GM19372 (cell line): ENCODE data around the gene PIK3R1.

Experiments used
- ATAC-seq: cut with Tn5 transposase; IDR thresholded peaks from one replicate; pipeline ENCODE4 v1.9.1; 2021; ENCODE audit warnings: mild to moderate bottlenecking, low read depth, moderate library complexity; ENCODE audit not compliant: unreplicated experiment

PIK3R1 gene

GRCh38 chr5:68267066-68267465 lies 51.5 kb downstream of the PIK3R1 start:
- ATAC-seq = no peak

- ATAC-seq = no peak
Measured at GRCh38 chr5:68268101-68268851, 52.7 kb downstream of the PIK3R1 start.

- no peak for ATAC-seq
Measured at GRCh38 chr5:68268852-68269130, 53.2 kb downstream of the PIK3R1 start.

- no peak for ATAC-seq
Measured at GRCh38 chr5:68269820-68270219, 54.3 kb downstream of the PIK3R1 start.

GRCh38 chr5:68270399-68270975 lies 54.9 kb downstream of the PIK3R1 start:
- no peak for ATAC-seq

- ATAC-seq = no peak
Measured at GRCh38 chr5:68271124-68271523, 55.6 kb downstream of the PIK3R1 start.

GRCh38 chr5:68272289-68272688 lies 56.7 kb downstream of the PIK3R1 start:
- no peak for ATAC-seq

GRCh38 chr5:68273717-68274409 lies 58.3 kb downstream of the PIK3R1 start:
- peak; percentile 60 for ATAC-seq

- no peak for ATAC-seq
Measured at GRCh38 chr5:68274847-68275651, 59.5 kb downstream of the PIK3R1 start.

- no peak for ATAC-seq
Measured at GRCh38 chr5:68276740-68277139, 61.2 kb downstream of the PIK3R1 start.

GRCh38 chr5:68277431-68277830 lies 61.9 kb downstream of the PIK3R1 start:
- no peak for ATAC-seq

- no peak for ATAC-seq
Measured at GRCh38 chr5:68279984-68280383, 64.4 kb downstream of the PIK3R1 start.

GRCh38 chr5:68282001-68282400 lies 66.4 kb downstream of the PIK3R1 start:
- no peak for ATAC-seq

- ATAC-seq = no peak
Measured at GRCh38 chr5:68283766-68284165, 68.2 kb downstream of the PIK3R1 start.

GRCh38 chr5:68285075-68285840 lies 69.7 kb downstream of the PIK3R1 start:
- ATAC-seq = no peak

- no peak for ATAC-seq
Measured at GRCh38 chr5:68285851-68286611, 70.5 kb downstream of the PIK3R1 start.

- no peak for ATAC-seq
Measured at GRCh38 chr5:68286612-68286912, 71.0 kb downstream of the PIK3R1 start.

- ATAC-seq = no peak
Measured at GRCh38 chr5:68287631-68287975, 72.0 kb downstream of the PIK3R1 start.

GRCh38 chr5:68287976-68288706 lies 72.6 kb downstream of the PIK3R1 start:
- ATAC-seq = peak; percentile 75
